ENCODE data around the gene POU2F1.

DNA sequence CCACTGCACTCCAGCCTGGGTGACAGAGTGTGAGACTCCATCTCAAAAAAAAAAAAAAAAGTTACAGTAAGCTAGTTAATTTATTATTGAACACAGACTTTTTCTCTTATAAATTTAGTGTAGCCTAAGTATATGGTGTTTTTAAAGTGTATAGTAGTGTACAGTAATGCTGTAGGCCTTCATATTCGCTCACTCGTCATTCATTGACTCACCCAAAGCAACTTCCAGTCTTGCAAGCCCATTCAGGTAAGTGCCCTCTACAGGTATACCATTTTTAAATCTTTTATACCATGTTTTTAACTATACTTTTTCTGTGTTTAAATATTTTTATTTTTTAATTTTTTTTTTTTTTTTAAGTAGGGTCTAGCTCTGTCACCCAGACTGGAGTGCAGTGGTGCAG is 12.1 kb downstream of the POU2F1 start:
- TF ChIP-seq, protein P1, sequence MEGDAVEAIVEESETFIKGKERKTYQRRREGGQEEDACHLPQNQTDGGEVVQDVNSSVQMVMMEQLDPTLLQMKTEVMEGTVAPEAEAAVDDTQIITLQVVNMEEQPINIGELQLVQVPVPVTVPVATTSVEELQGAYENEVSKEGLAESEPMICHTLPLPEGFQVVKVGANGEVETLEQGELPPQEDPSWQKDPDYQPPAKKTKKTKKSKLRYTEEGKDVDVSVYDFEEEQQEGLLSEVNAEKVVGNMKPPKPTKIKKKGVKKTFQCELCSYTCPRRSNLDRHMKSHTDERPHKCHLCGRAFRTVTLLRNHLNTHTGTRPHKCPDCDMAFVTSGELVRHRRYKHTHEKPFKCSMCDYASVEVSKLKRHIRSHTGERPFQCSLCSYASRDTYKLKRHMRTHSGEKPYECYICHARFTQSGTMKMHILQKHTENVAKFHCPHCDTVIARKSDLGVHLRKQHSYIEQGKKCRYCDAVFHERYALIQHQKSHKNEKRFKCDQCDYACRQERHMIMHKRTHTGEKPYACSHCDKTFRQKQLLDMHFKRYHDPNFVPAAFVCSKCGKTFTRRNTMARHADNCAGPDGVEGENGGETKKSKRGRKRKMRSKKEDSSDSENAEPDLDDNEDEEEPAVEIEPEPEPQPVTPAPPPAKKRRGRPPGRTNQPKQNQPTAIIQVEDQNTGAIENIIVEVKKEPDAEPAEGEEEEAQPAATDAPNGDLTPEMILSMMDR (IDR thresholded peaks at IDR 0.05), result no peak
- TF ChIP-seq POLR2A (IDR thresholded peaks at IDR 0.05), result no peak
